ENCODE measurements around the gene FAM177A1.

DNA sequence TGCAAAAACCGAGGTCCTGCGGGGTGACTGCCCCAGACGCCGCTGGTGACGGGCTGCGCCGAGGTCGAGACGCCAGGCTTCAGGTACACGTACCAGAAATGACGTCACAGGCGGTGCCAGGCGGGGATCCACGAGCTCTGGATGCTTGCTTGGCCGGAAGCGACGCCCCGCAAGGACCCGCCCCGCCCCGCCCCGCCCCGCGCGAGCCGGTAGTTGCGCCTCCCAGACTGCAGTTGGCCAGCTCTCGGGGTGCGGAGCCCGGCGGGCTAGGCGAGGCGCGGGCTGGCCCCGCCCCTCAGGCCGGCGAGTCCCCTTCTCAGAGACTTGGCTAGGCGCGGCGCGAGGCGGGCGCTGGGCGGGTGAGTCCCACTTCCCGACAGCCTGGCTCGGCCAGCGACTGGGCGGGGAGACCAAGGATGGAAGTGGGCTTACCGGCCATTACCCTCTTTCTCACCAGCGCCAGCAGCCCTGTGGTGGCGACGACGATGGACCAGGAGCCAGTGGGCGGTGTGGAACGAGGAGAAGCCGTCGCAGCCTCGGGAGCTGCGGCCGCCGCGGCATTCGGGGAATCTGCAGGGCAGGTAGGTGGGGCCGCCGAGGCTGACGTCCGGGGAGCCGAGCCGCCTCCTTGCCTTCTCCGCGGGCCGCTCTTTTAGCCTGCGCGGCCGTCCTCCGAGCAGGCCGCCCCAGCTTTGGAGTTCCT is at the start of gene FAM177A1:
- TF ChIP-seq, protein P1, sequence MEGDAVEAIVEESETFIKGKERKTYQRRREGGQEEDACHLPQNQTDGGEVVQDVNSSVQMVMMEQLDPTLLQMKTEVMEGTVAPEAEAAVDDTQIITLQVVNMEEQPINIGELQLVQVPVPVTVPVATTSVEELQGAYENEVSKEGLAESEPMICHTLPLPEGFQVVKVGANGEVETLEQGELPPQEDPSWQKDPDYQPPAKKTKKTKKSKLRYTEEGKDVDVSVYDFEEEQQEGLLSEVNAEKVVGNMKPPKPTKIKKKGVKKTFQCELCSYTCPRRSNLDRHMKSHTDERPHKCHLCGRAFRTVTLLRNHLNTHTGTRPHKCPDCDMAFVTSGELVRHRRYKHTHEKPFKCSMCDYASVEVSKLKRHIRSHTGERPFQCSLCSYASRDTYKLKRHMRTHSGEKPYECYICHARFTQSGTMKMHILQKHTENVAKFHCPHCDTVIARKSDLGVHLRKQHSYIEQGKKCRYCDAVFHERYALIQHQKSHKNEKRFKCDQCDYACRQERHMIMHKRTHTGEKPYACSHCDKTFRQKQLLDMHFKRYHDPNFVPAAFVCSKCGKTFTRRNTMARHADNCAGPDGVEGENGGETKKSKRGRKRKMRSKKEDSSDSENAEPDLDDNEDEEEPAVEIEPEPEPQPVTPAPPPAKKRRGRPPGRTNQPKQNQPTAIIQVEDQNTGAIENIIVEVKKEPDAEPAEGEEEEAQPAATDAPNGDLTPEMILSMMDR (IDR thresholded peaks at IDR 0.05): no peak
- TF ChIP-seq, protein P2, sequence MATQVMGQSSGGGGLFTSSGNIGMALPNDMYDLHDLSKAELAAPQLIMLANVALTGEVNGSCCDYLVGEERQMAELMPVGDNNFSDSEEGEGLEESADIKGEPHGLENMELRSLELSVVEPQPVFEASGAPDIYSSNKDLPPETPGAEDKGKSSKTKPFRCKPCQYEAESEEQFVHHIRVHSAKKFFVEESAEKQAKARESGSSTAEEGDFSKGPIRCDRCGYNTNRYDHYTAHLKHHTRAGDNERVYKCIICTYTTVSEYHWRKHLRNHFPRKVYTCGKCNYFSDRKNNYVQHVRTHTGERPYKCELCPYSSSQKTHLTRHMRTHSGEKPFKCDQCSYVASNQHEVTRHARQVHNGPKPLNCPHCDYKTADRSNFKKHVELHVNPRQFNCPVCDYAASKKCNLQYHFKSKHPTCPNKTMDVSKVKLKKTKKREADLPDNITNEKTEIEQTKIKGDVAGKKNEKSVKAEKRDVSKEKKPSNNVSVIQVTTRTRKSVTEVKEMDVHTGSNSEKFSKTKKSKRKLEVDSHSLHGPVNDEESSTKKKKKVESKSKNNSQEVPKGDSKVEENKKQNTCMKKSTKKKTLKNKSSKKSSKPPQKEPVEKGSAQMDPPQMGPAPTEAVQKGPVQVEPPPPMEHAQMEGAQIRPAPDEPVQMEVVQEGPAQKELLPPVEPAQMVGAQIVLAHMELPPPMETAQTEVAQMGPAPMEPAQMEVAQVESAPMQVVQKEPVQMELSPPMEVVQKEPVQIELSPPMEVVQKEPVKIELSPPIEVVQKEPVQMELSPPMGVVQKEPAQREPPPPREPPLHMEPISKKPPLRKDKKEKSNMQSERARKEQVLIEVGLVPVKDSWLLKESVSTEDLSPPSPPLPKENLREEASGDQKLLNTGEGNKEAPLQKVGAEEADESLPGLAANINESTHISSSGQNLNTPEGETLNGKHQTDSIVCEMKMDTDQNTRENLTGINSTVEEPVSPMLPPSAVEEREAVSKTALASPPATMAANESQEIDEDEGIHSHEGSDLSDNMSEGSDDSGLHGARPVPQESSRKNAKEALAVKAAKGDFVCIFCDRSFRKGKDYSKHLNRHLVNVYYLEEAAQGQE (IDR thresholded peaks at IDR 0.05; ENCODE audit: insufficient read depth in 1 of 2, low read depth in 2 of 2, low read length in 1 of 2): no peak
- peak; percentile 76 for TF ChIP-seq POLR2AphosphoS5 (IDR thresholded peaks at IDR 0.05; ENCODE audit: low read depth, low read length)
- no peak for TF ChIP-seq SIN3A (IDR thresholded peaks at IDR 0.05; ENCODE audit: borderline replicate concordance, insufficient read depth, low read depth, low read length)
- no peak for TF ChIP-seq TCF7L2 (IDR thresholded peaks at IDR 0.05; ENCODE audit: low read depth, low read length)
